ENCODE data around the gene SPC25. TPM values are rescaled to one million over a fixed set of nuclear protein-coding genes. Genes with fewer than 3 reads are reported as not detected.

SPC25 gene
- polyA plus RNA-seq, 1 donor (not counting 4 experiments of a cell fraction or from before 2014, with no cell fraction given) = 7.1 TPM

GRCh38 chr2:168821992-168822391 lies 68.2 kb downstream of the SPC25 start:
- no peak for DNase-seq (ENCODE audit: low read depth, low spot score)
- no peak overlapping the region for H2AFZ ChIP-seq (ENCODE audit: control insufficient read depth, low read length)
- H3K27ac ChIP-seq (ENCODE audit: control insufficient read depth, insufficient read depth, low read length) = no peak overlapping the region
- no peaks in the 10 kb centered on the region for H3K4me1 ChIP-seq (ENCODE audit: control insufficient read depth, extremely low read depth, insufficient read depth, low read length)
- dilution Hi-C loops (cut with MboI; ENCODE audit: extremely low pct_ligation_motif_present, low sequenced_read_pairs) = no loop called here
- no peaks in the 10 kb centered on the region for H3K79me2 ChIP-seq (ENCODE audit: control insufficient read depth, insufficient read depth, low read length)
- no peak overlapping the region for H3K9ac ChIP-seq (ENCODE audit: control insufficient read depth, extremely low read depth, insufficient read depth, low read length)
- no peaks in the 10 kb centered on the region for H4K20me1 ChIP-seq (ENCODE audit: control insufficient read depth, extremely low read depth, insufficient read depth, low read length)
- TF ChIP-seq EZH2 (IDR thresholded peaks at IDR 0.05; ENCODE audit: low read length) (no peak), CTCF (optimal IDR thresholded peaks at IDR 0.05 in 1 of 3, IDR thresholded peaks at IDR 0.05 in 1 of 3, conservative IDR thresholded peaks at IDR 0.05 in 1 of 3; ENCODE audit: extremely low read depth in 1 of 3, insufficient read depth in 2 of 3, low read length in 3 of 3) (no peak)
- no peaks in the 10 kb centered on the region for H3K9me3 ChIP-seq (ENCODE audit: control insufficient read depth, low read depth, low read length)
- no peaks in the 10 kb centered on the region for H3K27me3 ChIP-seq (ENCODE audit: control insufficient read depth, extremely low read depth, insufficient read depth, low read length)
- H3K4me2 ChIP-seq (ENCODE audit: control insufficient read depth, extremely low read depth, insufficient read depth, low read depth, low read length) = no peak overlapping the region
- H3K4me3 ChIP-seq (ENCODE audit: control insufficient read depth in 2 of 3, extremely low read depth in 1 of 3, insufficient read depth in 2 of 3, low read depth in 1 of 3, low read length in 3 of 3) = no peak overlapping the region
- no peaks in the 10 kb centered on the region for H3K9me1 ChIP-seq (ENCODE audit: control insufficient read depth, extremely low read depth, insufficient read depth, low read length)
- FAIRE-seq = no peak
- no peaks in the 10 kb centered on the region for H3K36me3 ChIP-seq (ENCODE audit: control insufficient read depth in 2 of 2, extremely low read depth in 1 of 2, insufficient read depth in 2 of 2, low read length in 2 of 2)

- H3K4me3 ChIP-seq (ENCODE audit: control insufficient read depth in 2 of 3, extremely low read depth in 1 of 3, insufficient read depth in 2 of 3, low read depth in 1 of 3, low read length in 3 of 3) = no peak overlapping the region
- no peaks in the 10 kb centered on the region for H3K4me1 ChIP-seq (ENCODE audit: control insufficient read depth, extremely low read depth, insufficient read depth, low read length)
- H3K9me1 ChIP-seq (ENCODE audit: control insufficient read depth, extremely low read depth, insufficient read depth, low read length) = no peaks in the 10 kb centered on the region
- H3K27ac ChIP-seq (ENCODE audit: control insufficient read depth, insufficient read depth, low read length) = no peak overlapping the region
- no peak for DNase-seq (ENCODE audit: low read depth, low spot score)
- no peak overlapping the region for H3K9ac ChIP-seq (ENCODE audit: control insufficient read depth, extremely low read depth, insufficient read depth, low read length)
- TF ChIP-seq CTCF (optimal IDR thresholded peaks at IDR 0.05 in 1 of 3, IDR thresholded peaks at IDR 0.05 in 1 of 3, conservative IDR thresholded peaks at IDR 0.05 in 1 of 3; ENCODE audit: extremely low read depth in 1 of 3, insufficient read depth in 2 of 3, low read length in 3 of 3) = no peak
- no peak for TF ChIP-seq EZH2 (IDR thresholded peaks at IDR 0.05; ENCODE audit: low read length)
- dilution Hi-C loops (cut with MboI; ENCODE audit: extremely low pct_ligation_motif_present, low sequenced_read_pairs) = no loop called here
- no peak overlapping the region for H3K4me2 ChIP-seq (ENCODE audit: control insufficient read depth, extremely low read depth, insufficient read depth, low read depth, low read length)
- H2AFZ ChIP-seq (ENCODE audit: control insufficient read depth, low read length) = no peak overlapping the region
- H4K20me1 ChIP-seq (ENCODE audit: control insufficient read depth, extremely low read depth, insufficient read depth, low read length) = no peaks in the 10 kb centered on the region
- no peaks in the 10 kb centered on the region for H3K79me2 ChIP-seq (ENCODE audit: control insufficient read depth, insufficient read depth, low read length)
- no peak for FAIRE-seq
- H3K36me3 ChIP-seq (ENCODE audit: control insufficient read depth in 2 of 2, extremely low read depth in 1 of 2, insufficient read depth in 2 of 2, low read length in 2 of 2) = no peaks in the 10 kb centered on the region
- no peaks in the 10 kb centered on the region for H3K9me3 ChIP-seq (ENCODE audit: control insufficient read depth, low read depth, low read length)
- no peaks in the 10 kb centered on the region for H3K27me3 ChIP-seq (ENCODE audit: control insufficient read depth, extremely low read depth, insufficient read depth, low read length)
These were observed 68.7 kb downstream of the SPC25 start for GRCh38 chr2:168821577-168821976.

Other genes with a start within 250 kb of the SPC25 start
- not detected in 3 replicates for gene NOSTRIN, start 87.8 kb downstream of the SPC25 start, polyA plus RNA-seq
- not detected in 3 replicates for gene G6PC2, start 10.9 kb upstream of the SPC25 start, polyA plus RNA-seq
- 0.03 TPM in 2 of 3 replicates, not detected in the other for gene ABCB11, start 140.9 kb upstream of the SPC25 start, polyA plus RNA-seq
- gene DHRS9, start 179.1 kb upstream of the SPC25 start, polyA plus RNA-seq = 1.9 to 5.0 TPM (median 3.3 TPM) in 3 replicates